Measurements from ENCODE around the gene EPS8L3.
"Not testable (repeated sequence)": the region's sequence is repeated elsewhere in the genome, so short reads cannot be mapped to it uniquely, and the experiment has no call there.

Gene EPS8L3

GRCh38 chr1:109769330-109770078 is 5.8 kb upstream of the EPS8L3 start:
- Histone ChIP-seq H3K9me3 (ENCODE audit: control insufficient read depth, insufficient read depth, low read length) (no peaks in the 10 kb centered on the region), H3K36me3 (ENCODE audit: control insufficient read depth, insufficient read depth, low read length) (no peaks in the 10 kb centered on the region), H3K27me3 (ENCODE audit: control insufficient read depth, insufficient read depth, low read length) (no peaks in the 10 kb centered on the region), H3K27ac (ENCODE audit: low read length) (no peak overlapping the region), H3K4me3 (ENCODE audit: low read length) (no peak overlapping the region), H3K4me1 (ENCODE audit: control insufficient read depth, insufficient read depth, low read length) (no peaks in the 10 kb centered on the region; the same call in 1 of the 2 replicates)
- WGBS (ENCODE audit: insufficient coverage, insufficient read length), result no CpG with 5 or more reads among the region's 11 CpGs
- DNase-seq (ENCODE audit: low read depth, low spot score), result no peak

- no peaks in the 10 kb centered on the region for H3K27me3 ChIP-seq (ENCODE audit: control insufficient read depth, insufficient read depth, low read length)
- H3K36me3 ChIP-seq (ENCODE audit: control insufficient read depth, insufficient read depth, low read length), result no peaks in the 10 kb centered on the region
- no peaks in the 10 kb centered on the region for H3K9me3 ChIP-seq (ENCODE audit: control insufficient read depth, insufficient read depth, low read length)
- WGBS (ENCODE audit: insufficient coverage, insufficient read length), result no CpG with 5 or more reads among the region's 7 CpGs
- no peaks in the 10 kb centered on the region; the same call in 1 of the 2 replicates for H3K4me1 ChIP-seq (ENCODE audit: control insufficient read depth, insufficient read depth, low read length)
- no peak overlapping the region for H3K27ac ChIP-seq (ENCODE audit: low read length)
- DNase-seq (ENCODE audit: low read depth, low spot score), result no peak
- no peak overlapping the region for H3K4me3 ChIP-seq (ENCODE audit: low read length)
Observed at GRCh38 chr1:109768820-109769219, 5.1 kb upstream of the EPS8L3 start.

- H3K27ac ChIP-seq (ENCODE audit: low read length), result no peak overlapping the region
- H3K9me3 ChIP-seq (ENCODE audit: control insufficient read depth, insufficient read depth, low read length), result no peaks in the 10 kb centered on the region
- DNase-seq (ENCODE audit: low read depth, low spot score), result no peak
- WGBS (ENCODE audit: insufficient coverage, insufficient read length), result no CpG with 5 or more reads among the region's 2 CpGs
- H3K4me1 ChIP-seq (ENCODE audit: control insufficient read depth, insufficient read depth, low read length), result no peaks in the 10 kb centered on the region; the same call in 1 of the 2 replicates
- no peak overlapping the region for H3K4me3 ChIP-seq (ENCODE audit: low read length)
- H3K27me3 ChIP-seq (ENCODE audit: control insufficient read depth, insufficient read depth, low read length), result no peaks in the 10 kb centered on the region
- no peaks in the 10 kb centered on the region for H3K36me3 ChIP-seq (ENCODE audit: control insufficient read depth, insufficient read depth, low read length)
Observed at GRCh38 chr1:109768335-109768650, 4.6 kb upstream of the EPS8L3 start.

- DNase-seq (ENCODE audit: low read depth, low spot score), result no peak
Observed at GRCh38 chr1:109767637-109768334, 4.1 kb upstream of the EPS8L3 start.

GRCh38 chr1:109766991-109767636 is 3.4 kb upstream of the EPS8L3 start:
- not testable (repeated sequence) for DNase-seq (ENCODE audit: low read depth, low spot score); H3K36me3 ChIP-seq (ENCODE audit: control insufficient read depth, insufficient read depth, low read length)

More at GRCh38 chr1:109767637-109768334, 4.1 kb upstream of the EPS8L3 start:
- H3K36me3 ChIP-seq (ENCODE audit: control insufficient read depth, insufficient read depth, low read length), result no peaks in the 10 kb centered on the region
- H3K9me3 ChIP-seq (ENCODE audit: control insufficient read depth, insufficient read depth, low read length), result no peaks in the 10 kb centered on the region
- H3K4me1 ChIP-seq (ENCODE audit: control insufficient read depth, insufficient read depth, low read length), result no peaks in the 10 kb centered on the region; the same call in 1 of the 2 replicates
- no CpG with 5 or more reads among the region's 10 CpGs for WGBS (ENCODE audit: insufficient coverage, insufficient read length)
- H3K27me3 ChIP-seq (ENCODE audit: control insufficient read depth, insufficient read depth, low read length), result no peaks in the 10 kb centered on the region
- H3K27ac ChIP-seq (ENCODE audit: low read length), result no peak overlapping the region
- H3K4me3 ChIP-seq (ENCODE audit: low read length), result no peak overlapping the region

GRCh38 chr1:109765896-109766615 is 2.3 kb upstream of the EPS8L3 start:
- WGBS (ENCODE audit: insufficient coverage, insufficient read length), result no CpG with 5 or more reads among the region's 13 CpGs
- DNase-seq (ENCODE audit: low read depth, low spot score), result no peak
- Histone ChIP-seq H3K36me3 (ENCODE audit: control insufficient read depth, insufficient read depth, low read length) (no peaks in the 10 kb centered on the region; the same call in 1 of the 2 replicates), H3K4me1 (ENCODE audit: control insufficient read depth, insufficient read depth, low read length) (no peaks in the 10 kb centered on the region; the same call in 1 of the 2 replicates), H3K27me3 (ENCODE audit: control insufficient read depth, insufficient read depth, low read length) (no peaks in the 10 kb centered on the region), H3K4me3 (ENCODE audit: low read length) (no peak overlapping the region), H3K9me3 (ENCODE audit: control insufficient read depth, insufficient read depth, low read length) (no peaks in the 10 kb centered on the region), H3K27ac (ENCODE audit: low read length) (no peak overlapping the region)

More at GRCh38 chr1:109766991-109767636, 3.4 kb upstream of the EPS8L3 start:
- WGBS (ENCODE audit: insufficient coverage, insufficient read length), result no CpG with 5 or more reads among the region's 17 CpGs
- H3K27ac ChIP-seq (ENCODE audit: low read length); H3K4me3 ChIP-seq (ENCODE audit: low read length); H3K27me3 ChIP-seq (ENCODE audit: control insufficient read depth, insufficient read depth, low read length); H3K4me1 ChIP-seq (ENCODE audit: control insufficient read depth, insufficient read depth, low read length); H3K9me3 ChIP-seq (ENCODE audit: control insufficient read depth, insufficient read depth, low read length): not testable (repeated sequence)

- no peaks in the 10 kb centered on the region for H3K9me3 ChIP-seq (ENCODE audit: control insufficient read depth, insufficient read depth, low read length)
- no peaks in the 10 kb centered on the region; the same call in 1 of the 2 replicates for H3K4me1 ChIP-seq (ENCODE audit: control insufficient read depth, insufficient read depth, low read length)
- no peaks in the 10 kb centered on the region for H3K27me3 ChIP-seq (ENCODE audit: control insufficient read depth, insufficient read depth, low read length)
- H3K27ac ChIP-seq (ENCODE audit: low read length), result no peak overlapping the region
- no peak for DNase-seq (ENCODE audit: low read depth, low spot score)
- no peak overlapping the region for H3K4me3 ChIP-seq (ENCODE audit: low read length)
- no CpG with 5 or more reads among the region's 4 CpGs for WGBS (ENCODE audit: insufficient coverage, insufficient read length)
- H3K36me3 ChIP-seq (ENCODE audit: control insufficient read depth, insufficient read depth, low read length), result no peaks in the 10 kb centered on the region; the same call in 1 of the 2 replicates
Observed at GRCh38 chr1:109765483-109765815, 1.7 kb upstream of the EPS8L3 start.

GRCh38 chr1:109764561-109765482 is 1.1 kb upstream of the EPS8L3 start:
- no CpG with 5 or more reads among the region's 13 CpGs for WGBS (ENCODE audit: insufficient coverage, insufficient read length)
- Histone ChIP-seq H3K27me3 (ENCODE audit: control insufficient read depth, insufficient read depth, low read length) (no peaks in the 10 kb centered on the region), H3K9me3 (ENCODE audit: control insufficient read depth, insufficient read depth, low read length) (no peaks in the 10 kb centered on the region), H3K4me3 (ENCODE audit: low read length) (no peak overlapping the region), H3K27ac (ENCODE audit: low read length) (no peak overlapping the region), H3K36me3 (ENCODE audit: control insufficient read depth, insufficient read depth, low read length) (no peaks in the 10 kb centered on the region; the same call in 1 of the 2 replicates), H3K4me1 (ENCODE audit: control insufficient read depth, insufficient read depth, low read length) (no peaks in the 10 kb centered on the region)
- DNase-seq (ENCODE audit: low read depth, low spot score), result no peak

- Histone ChIP-seq H3K36me3 (ENCODE audit: control insufficient read depth, insufficient read depth, low read length) (no peaks in the 10 kb centered on the region; the same call in 1 of the 2 replicates), H3K4me3 (ENCODE audit: low read length) (no peak overlapping the region), H3K27ac (ENCODE audit: low read length) (no peak overlapping the region), H3K4me1 (ENCODE audit: control insufficient read depth, insufficient read depth, low read length) (no peaks in the 10 kb centered on the region), H3K27me3 (ENCODE audit: control insufficient read depth, insufficient read depth, low read length) (no peaks in the 10 kb centered on the region), H3K9me3 (ENCODE audit: control insufficient read depth, insufficient read depth, low read length) (no peaks in the 10 kb centered on the region)
- no peak for DNase-seq (ENCODE audit: low read depth, low spot score)
- WGBS (ENCODE audit: insufficient coverage, insufficient read length), result no CpG with 5 or more reads among the region's 11 CpGs
Observed at GRCh38 chr1:109762821-109763645, 690 bp downstream of the EPS8L3 start.
